HL-60 (cell line): ENCODE results near the gene NUCKS1.
"Not testable (repeated sequence)": the region's sequence is repeated elsewhere in the genome, so short reads cannot be mapped to it uniquely, and the experiment has no call there.

Experiments used
- DNase-seq, 2 experiments: peaks; one replicate each; pipeline ENCODE4 v3.0.0-alpha.2; 2010 to 2020; ENCODE audit warnings: low read depth in 1 of 2, low spot score in 1 of 2
- H3K27ac ChIP-seq: fragments of 250-450 bp; sonication (Bioruptor Pico); replicated peaks from 2 replicates; pipeline ENCODE4 v1.5.1; 2020; ENCODE audit warnings: mild to moderate bottlenecking, moderate library complexity
- H3K27me3 ChIP-seq: fragments of 250-450 bp; sonication (Bioruptor Pico); 2 replicates; pipeline ENCODE4 v1.5.1; 2021; ENCODE audit warnings: mild to moderate bottlenecking, moderate library complexity; ENCODE audit not compliant: insufficient read depth, poor library complexity, severe bottlenecking
- H3K4me3 ChIP-seq: replicated peaks from 2 replicates; pipeline ENCODE4 v1.5.1; 2011; ENCODE audit warnings: mild to moderate bottlenecking, control low read depth, low read length; ENCODE audit not compliant: insufficient read depth
- GABPA ChIP-seq: IDR thresholded peaks from 2 replicates; pipeline ENCODE4 v1.6.1; 2012; ENCODE audit warnings: low read depth
- POLR2AphosphoS5 ChIP-seq: IDR thresholded peaks from 2 replicates; pipeline ENCODE4 v1.6.1; 2012; ENCODE audit warnings: low read depth
- SPI1 ChIP-seq: IDR thresholded peaks from 2 replicates; pipeline ENCODE4 v1.6.1; 2012; ENCODE audit warnings: low read depth, mild to moderate bottlenecking, borderline replicate concordance
- TF ChIP-seq, protein P1 (sequence below): IDR thresholded peaks from 2 replicates; pipeline ENCODE4 v1.6.1; 2012; ENCODE audit warnings: low read depth; ENCODE audit not compliant: insufficient replicate concordance
- TF ChIP-seq, protein P2 (sequence below): IDR thresholded peaks from one replicate; pipeline ENCODE4 v1.5.1; 2011; ENCODE audit warnings: low read length, control low read depth, inconsistent platforms; ENCODE audit not compliant: insufficient read depth

The NUCKS1 gene

GRCh38 chr1:205729945-205730610, 19.9 kb downstream of the NUCKS1 start:
- H3K27ac ChIP-seq, result no peak overlapping the region
- H3K4me3 ChIP-seq, result no peak overlapping the region
- no peaks in the 10 kb centered on the region for H3K27me3 ChIP-seq
- TF ChIP-seq, protein P1, sequence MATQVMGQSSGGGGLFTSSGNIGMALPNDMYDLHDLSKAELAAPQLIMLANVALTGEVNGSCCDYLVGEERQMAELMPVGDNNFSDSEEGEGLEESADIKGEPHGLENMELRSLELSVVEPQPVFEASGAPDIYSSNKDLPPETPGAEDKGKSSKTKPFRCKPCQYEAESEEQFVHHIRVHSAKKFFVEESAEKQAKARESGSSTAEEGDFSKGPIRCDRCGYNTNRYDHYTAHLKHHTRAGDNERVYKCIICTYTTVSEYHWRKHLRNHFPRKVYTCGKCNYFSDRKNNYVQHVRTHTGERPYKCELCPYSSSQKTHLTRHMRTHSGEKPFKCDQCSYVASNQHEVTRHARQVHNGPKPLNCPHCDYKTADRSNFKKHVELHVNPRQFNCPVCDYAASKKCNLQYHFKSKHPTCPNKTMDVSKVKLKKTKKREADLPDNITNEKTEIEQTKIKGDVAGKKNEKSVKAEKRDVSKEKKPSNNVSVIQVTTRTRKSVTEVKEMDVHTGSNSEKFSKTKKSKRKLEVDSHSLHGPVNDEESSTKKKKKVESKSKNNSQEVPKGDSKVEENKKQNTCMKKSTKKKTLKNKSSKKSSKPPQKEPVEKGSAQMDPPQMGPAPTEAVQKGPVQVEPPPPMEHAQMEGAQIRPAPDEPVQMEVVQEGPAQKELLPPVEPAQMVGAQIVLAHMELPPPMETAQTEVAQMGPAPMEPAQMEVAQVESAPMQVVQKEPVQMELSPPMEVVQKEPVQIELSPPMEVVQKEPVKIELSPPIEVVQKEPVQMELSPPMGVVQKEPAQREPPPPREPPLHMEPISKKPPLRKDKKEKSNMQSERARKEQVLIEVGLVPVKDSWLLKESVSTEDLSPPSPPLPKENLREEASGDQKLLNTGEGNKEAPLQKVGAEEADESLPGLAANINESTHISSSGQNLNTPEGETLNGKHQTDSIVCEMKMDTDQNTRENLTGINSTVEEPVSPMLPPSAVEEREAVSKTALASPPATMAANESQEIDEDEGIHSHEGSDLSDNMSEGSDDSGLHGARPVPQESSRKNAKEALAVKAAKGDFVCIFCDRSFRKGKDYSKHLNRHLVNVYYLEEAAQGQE, result no peak
- no peak for TF ChIP-seq GABPA
- TF ChIP-seq, protein P2, sequence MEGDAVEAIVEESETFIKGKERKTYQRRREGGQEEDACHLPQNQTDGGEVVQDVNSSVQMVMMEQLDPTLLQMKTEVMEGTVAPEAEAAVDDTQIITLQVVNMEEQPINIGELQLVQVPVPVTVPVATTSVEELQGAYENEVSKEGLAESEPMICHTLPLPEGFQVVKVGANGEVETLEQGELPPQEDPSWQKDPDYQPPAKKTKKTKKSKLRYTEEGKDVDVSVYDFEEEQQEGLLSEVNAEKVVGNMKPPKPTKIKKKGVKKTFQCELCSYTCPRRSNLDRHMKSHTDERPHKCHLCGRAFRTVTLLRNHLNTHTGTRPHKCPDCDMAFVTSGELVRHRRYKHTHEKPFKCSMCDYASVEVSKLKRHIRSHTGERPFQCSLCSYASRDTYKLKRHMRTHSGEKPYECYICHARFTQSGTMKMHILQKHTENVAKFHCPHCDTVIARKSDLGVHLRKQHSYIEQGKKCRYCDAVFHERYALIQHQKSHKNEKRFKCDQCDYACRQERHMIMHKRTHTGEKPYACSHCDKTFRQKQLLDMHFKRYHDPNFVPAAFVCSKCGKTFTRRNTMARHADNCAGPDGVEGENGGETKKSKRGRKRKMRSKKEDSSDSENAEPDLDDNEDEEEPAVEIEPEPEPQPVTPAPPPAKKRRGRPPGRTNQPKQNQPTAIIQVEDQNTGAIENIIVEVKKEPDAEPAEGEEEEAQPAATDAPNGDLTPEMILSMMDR, result no peak
- TF ChIP-seq POLR2AphosphoS5, result no peak
- no peak for TF ChIP-seq SPI1
- no peak for DNase-seq

GRCh38 chr1:205726619-205727125, 23.3 kb downstream of the NUCKS1 start:
- H3K27ac ChIP-seq, result no peak overlapping the region

GRCh38 chr1:205725514-205725913, 24.5 kb downstream of the NUCKS1 start:
- no peaks in the 10 kb centered on the region for H3K27me3 ChIP-seq
- no peak for DNase-seq
- no peak overlapping the region for H3K27ac ChIP-seq
- TF ChIP-seq GABPA (no peak), SPI1 (no peak), POLR2AphosphoS5 (no peak)
- TF ChIP-seq, protein P2, result no peak
- TF ChIP-seq, protein P1, result no peak
- H3K4me3 ChIP-seq, result no peak overlapping the region

More at GRCh38 chr1:205726619-205727125, 23.3 kb downstream of the NUCKS1 start:
- H3K27me3 ChIP-seq, result no peaks in the 10 kb centered on the region
- no peak for TF ChIP-seq GABPA
- no peak for TF ChIP-seq SPI1
- TF ChIP-seq, protein P1, result no peak
- TF ChIP-seq POLR2AphosphoS5, result no peak
- TF ChIP-seq, protein P2, result no peak
- no peak for DNase-seq
- H3K4me3 ChIP-seq, result no peak overlapping the region

GRCh38 chr1:205720740-205721139, 29.2 kb downstream of the NUCKS1 start:
- not testable (repeated sequence) for H3K27ac ChIP-seq, DNase-seq, H3K4me3 ChIP-seq, H3K27me3 ChIP-seq
